ENCODE data around the gene GHR.

- no peak for TF ChIP-seq POLR2AphosphoS5 (IDR thresholded peaks at IDR 0.05)
- TF ChIP-seq CTCF (IDR thresholded peaks at IDR 0.05), result no peak
- no peak for TF ChIP-seq EP300 (IDR thresholded peaks at IDR 0.05)
Observed at GRCh38 chr5:42543774-42544173, 120.5 kb downstream of the GHR start.
